GM12801 (cell line): Measurements from ENCODE around the gene TMED4.

Experiments used
- TF ChIP-seq, protein P1 (sequence below): IDR thresholded peaks from one replicate; pipeline ENCODE4 v1.5.1; 2011; ENCODE audit warnings: control low read depth; ENCODE audit not compliant: insufficient read length; ENCODE audit errors: extremely low read depth

Gene TMED4

DNA sequence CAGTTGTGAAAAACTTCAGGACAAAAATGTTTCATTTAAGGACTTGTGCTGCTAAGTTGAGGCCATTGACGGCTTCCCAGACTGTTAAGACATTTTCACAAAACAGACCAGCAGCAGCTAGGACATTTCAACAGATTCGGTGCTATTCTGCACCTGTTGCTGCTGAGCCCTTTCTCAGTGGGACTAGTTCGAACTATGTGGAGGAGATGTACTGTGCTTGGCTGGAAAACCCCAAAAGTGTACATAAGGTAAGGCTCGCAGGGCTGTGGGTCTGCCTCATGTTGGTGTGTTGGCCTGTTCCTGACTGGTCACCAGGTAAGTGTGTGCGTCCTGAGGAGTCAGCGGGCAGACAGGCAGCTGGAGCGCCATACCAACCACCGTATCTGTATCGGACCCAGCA is 42.3 kb upstream of the TMED4 start:
- TF ChIP-seq, protein P1, sequence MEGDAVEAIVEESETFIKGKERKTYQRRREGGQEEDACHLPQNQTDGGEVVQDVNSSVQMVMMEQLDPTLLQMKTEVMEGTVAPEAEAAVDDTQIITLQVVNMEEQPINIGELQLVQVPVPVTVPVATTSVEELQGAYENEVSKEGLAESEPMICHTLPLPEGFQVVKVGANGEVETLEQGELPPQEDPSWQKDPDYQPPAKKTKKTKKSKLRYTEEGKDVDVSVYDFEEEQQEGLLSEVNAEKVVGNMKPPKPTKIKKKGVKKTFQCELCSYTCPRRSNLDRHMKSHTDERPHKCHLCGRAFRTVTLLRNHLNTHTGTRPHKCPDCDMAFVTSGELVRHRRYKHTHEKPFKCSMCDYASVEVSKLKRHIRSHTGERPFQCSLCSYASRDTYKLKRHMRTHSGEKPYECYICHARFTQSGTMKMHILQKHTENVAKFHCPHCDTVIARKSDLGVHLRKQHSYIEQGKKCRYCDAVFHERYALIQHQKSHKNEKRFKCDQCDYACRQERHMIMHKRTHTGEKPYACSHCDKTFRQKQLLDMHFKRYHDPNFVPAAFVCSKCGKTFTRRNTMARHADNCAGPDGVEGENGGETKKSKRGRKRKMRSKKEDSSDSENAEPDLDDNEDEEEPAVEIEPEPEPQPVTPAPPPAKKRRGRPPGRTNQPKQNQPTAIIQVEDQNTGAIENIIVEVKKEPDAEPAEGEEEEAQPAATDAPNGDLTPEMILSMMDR, result no peak

DNA sequence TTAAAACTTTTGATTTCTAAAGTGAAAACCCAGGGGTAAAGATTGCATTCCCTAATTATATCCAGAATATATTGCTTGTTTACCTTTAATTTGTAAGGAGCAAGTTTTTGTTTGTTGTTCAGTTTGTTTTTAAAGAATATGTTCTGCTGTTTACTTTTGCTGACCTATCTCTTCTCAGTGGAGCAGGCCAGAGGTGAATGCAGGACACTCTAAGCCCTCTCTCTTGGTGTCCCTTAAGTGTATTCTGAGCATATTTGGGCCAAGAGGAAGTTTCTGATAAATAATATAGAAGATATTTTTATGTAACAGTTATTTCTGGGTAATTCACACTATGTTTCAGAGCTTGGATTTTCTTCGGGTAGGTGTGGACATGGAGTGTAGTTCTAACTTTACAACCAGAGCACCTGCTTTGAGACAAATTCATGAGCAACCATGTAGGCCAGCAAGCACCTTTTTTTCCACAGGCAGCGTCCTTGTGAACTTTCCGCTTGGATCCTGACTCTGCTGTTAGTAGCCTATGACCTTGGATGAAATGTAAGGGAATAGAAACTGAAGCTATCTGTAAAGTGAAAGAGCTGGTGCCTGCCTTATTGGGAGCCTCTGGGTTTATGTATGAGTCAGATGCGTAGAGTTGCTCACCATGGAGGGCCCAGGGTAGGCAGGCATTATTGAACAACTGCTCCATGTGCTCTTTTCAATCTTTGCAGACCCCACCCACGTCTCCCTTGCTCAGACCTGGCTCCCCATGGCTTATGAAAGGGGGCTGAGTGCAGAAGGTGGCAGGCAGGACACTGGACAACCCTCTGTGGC is 40.5 kb upstream of the TMED4 start:
- TF ChIP-seq, protein P1, result no peak

DNA sequence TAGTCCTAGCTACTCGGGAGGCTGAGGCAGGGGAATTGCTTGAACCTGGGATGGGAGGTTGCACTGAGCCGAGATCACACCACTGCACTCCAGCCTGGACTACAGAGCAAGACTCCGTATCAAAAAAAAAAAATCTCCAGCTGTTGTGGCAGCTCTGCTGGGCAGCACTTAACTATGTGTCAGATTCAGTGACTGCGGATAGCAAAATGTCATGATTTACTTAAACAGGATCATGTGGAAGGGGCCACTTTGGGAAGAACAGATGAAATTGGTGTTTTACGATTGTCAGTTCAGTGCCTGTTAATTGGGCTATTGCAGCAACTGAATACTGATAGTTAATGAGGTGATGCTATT is 39.7 kb upstream of the TMED4 start:
- TF ChIP-seq, protein P1, result no peak

DNA sequence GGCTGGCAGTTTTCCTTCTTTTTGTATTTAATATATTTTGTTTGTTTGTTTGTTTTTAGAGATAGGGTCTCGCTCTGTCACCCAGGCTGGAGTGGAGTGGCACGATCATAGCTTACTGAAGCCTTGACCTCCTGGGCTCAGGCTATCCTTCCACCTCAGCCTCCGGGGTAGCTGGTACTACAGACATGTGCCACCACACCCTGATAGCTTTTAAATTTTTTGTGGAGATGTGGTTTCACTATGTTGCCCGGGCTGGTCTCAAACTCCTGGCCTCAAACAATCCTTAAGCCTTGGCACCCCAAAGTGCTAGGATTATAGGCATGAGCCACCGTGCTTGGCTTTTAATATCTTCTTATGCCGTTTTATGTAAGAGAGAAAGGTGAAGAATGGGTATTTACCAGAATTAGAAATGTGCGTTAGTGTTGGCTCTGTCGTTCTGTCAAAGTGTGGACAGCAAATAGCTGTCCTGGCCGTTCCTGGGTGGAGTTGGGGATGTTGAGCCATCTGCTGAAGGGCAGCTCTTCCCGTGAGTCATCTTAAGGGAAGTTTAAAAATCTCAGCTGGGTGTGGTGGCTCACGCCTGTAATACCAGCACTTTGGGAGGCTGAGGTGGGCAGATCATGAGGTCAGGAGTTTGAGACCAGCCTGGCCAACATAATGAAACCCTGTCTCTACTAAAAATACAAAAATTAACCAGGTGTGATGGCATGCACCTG is 39.2 kb upstream of the TMED4 start:
- TF ChIP-seq, protein P1, result no peak

DNA sequence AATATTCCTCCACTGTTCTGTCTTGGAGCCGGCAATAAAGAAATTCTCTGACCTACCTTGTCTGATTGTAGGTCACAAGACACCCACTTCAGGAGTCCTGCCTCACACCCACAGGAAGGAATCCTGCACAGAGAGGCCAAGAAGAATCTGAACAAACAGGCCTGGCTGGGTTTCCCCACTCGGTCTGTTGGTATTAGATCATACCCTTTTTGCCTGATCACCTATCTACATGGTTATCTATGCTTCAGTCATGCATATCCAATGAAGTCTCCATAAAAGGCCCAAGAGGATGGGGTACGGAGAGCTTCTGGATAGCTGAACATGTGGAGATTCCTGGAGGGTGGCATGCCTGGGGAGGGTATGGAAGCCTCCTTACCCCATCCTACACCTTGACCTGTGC is 36.7 kb upstream of the TMED4 start:
- TF ChIP-seq, protein P1, result no peak

DNA sequence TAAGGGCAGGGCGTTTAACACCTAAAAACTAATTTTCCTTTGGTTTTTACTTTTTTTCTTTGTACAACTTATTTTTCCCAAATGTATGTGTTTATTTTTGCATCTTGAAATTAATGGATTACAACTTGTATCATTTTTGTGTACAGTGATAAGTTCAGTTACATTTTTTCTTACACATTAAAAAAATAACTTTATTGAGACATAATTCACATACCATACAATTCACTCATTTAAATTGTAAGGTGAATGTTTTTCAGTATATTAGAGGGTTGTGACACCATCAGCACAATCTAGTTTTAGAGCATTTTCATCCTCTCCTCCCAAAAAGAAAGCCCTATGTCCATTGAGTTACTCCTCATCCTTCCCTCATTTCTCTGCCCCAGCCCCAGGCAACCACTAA is 36.0 kb upstream of the TMED4 start:
- TF ChIP-seq, protein P1, result no peak

DNA sequence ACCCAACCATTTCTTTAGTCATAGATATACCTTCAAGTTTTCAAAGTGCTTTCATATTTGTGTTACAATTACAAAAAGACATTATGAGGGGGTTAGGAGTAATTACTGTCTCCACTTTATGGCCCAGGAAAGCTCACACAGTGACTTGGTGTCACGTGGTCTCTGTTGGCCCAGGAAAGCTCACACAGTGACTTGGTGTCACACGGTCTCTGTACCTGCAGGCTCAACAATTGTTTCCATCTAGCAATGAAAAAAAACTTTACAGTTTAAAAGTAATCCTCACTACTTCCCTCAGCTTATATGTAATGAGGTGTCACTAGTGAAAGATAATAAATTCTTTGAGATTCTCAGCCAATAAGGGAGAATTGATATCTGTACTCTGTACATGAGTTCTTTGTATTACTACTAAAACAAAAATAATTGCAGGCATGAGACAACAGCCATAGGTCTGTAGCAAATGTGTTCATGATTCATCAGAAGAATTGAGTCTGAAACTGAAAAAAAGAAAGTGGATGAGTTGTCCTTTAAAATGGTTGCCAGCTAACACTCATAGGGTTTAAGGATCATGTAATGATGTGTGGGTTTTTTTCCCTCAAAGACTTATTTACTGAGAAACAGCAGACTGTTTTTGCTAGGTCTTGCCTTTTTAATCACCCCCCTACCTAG is 35.3 kb upstream of the TMED4 start:
- TF ChIP-seq, protein P1, result no peak
